ENCODE results near the gene RSBN1. TPM values are rescaled to one million over a fixed set of nuclear protein-coding genes. Genes with fewer than 3 reads are reported as not detected.

RSBN1 gene
- total and polyA plus RNA-seq, 10 of the 15 experiments (the other 5 are each of a cell fraction or from before 2014, with no cell fraction given) = 2.9 to 26.8 (median 11.5) TPM

GRCh38 chr1:113777561-113777960 is 34.7 kb downstream of the RSBN1 start:
- CTCF ChIA-PET = no interaction called here

More at GRCh38 chr1:113777561-113777960, 34.7 kb downstream of the RSBN1 start:
- peaks cover 42% of the 10 kb centered on the region for H3K79me2 ChIP-seq (ENCODE audit: control insufficient read depth, insufficient read depth, low read length)
- ChIA-PET RAD21 (ENCODE audit: unreplicated experiment) (no interaction called here), SMC1A (ENCODE audit: uncharacterized antibody, unreplicated experiment) (interaction anchor here (2.4 kb wide), 1 partner anchor 14 kb away, joined by 4 read pairs; no protein-coding TSS in a partner anchor), POLR2A (interaction anchor here (0.6 to 0.9 kb wide), 2 partner anchors 7 to 24 kb away, joined by 3 read pairs; no protein-coding TSS in a partner anchor)
- intact Hi-C loops (cut with micrococcal nuclease; ENCODE audit: unreplicated experiment) = no loop called here
- no peaks in the 10 kb centered on the region for H3K9me3 ChIP-seq (replicated peaks; ENCODE audit: control insufficient read depth, insufficient read depth, low read length)
- no peaks in the 10 kb centered on the region for H4K20me1 ChIP-seq (ENCODE audit: control insufficient read depth, insufficient read depth)
- WGBS (ENCODE audit: insufficient coverage, insufficient replicate concordance, low lambda C conversion rate, missing lambda C conversion rate) = 98% methylated on average over 4 of the region's 4 CpGs
- no peak overlapping the region for H3K4me2 ChIP-seq (ENCODE audit: control insufficient read depth, insufficient read depth)
- no peaks in the 10 kb centered on the region for H3K27me3 ChIP-seq (replicated peaks in 1 of 2; ENCODE audit: control insufficient read depth in 2 of 2, insufficient read depth in 2 of 2, low read length in 1 of 2)
- H3K27ac ChIP-seq (ENCODE audit: control insufficient read depth, insufficient read depth) = no peak overlapping the region
- peaks cover 2 to 14% of the 10 kb centered on the region in 2 experiments for H3K36me3 ChIP-seq (ENCODE audit: control insufficient read depth in 2 of 2, insufficient read depth in 2 of 2, low read length in 1 of 2)
- DNase-seq (ENCODE audit: low read depth, low spot score) = no peak
- no peak for FAIRE-seq
- BruUV-seq (replicated peaks) = no TSS peak
- H3K4me1 ChIP-seq (ENCODE audit: control insufficient read depth, insufficient read depth, low read length) = peaks cover 18% of the 10 kb centered on the region
- no peak for ATAC-seq
- TF ChIP-seq SMAD5 (IDR thresholded peaks at IDR 0.05; ENCODE audit: low read depth) (no peak), IKZF1 (conservative IDR thresholded peaks at IDR 0.05) (no peak), PAX8 (IDR thresholded peaks at IDR 0.05) (no peak), POU2F2 (IDR thresholded peaks at IDR 0.05; ENCODE audit: borderline replicate concordance, low read depth, low read length) (no peak), PAX5 (IDR thresholded peaks at IDR 0.05; ENCODE audit: borderline replicate concordance, low read depth, low read length) (no peak), ZBTB40 (IDR thresholded peaks at IDR 0.05; ENCODE audit: borderline replicate concordance) (no peak), NFIC (IDR thresholded peaks at IDR 0.05; ENCODE audit: low read depth, low read length) (no peak), CUX1 (IDR thresholded peaks at IDR 0.05; ENCODE audit: insufficient replicate concordance, low read depth, low read length) (no peak), PBX3 (IDR thresholded peaks at IDR 0.05; ENCODE audit: insufficient replicate concordance, low read depth, low read length) (no peak), IRF5 (IDR thresholded peaks at IDR 0.05; ENCODE audit: borderline replicate concordance) (no peak)
- H2AFZ ChIP-seq (ENCODE audit: control insufficient read depth, low read depth, low read length) = no peak overlapping the region
- H3K9ac ChIP-seq (ENCODE audit: control insufficient read depth, insufficient read depth, low read length) = no peak overlapping the region
- in situ Hi-C loops (cut with MboI) = no loop called here
- H3K4me3 ChIP-seq = no peak overlapping the region

Measured in GM12878 (cell line).